IMR-90 (cell line): ENCODE data around the gene HOXA10. TPM values are rescaled to one million over a fixed set of nuclear protein-coding genes. Genes with fewer than 3 reads are reported as not detected.

Source experiments
- ATAC-seq: fragments of 200-7000 bp; cut with Tn5 transposase; 2 replicates; pipeline ENCODE4 v1.9.1; 2020; ENCODE audit warnings: low read depth, mild to moderate bottlenecking, moderate library complexity
- BruUV-seq: library from RNA; stranded (reverse); fragments of 400-500 nt; replicated peaks from 2 replicates; lab custom pipeline; 2021; lab: Mats Ljungman, UMichigan
- CTCF ChIA-PET: fragments of 300-600 bp; formaldehyde crosslinking; extraction: SDS; loops from one replicate; lab custom pipeline; 2021; ENCODE audit warnings: antibody characterized with exemption; lab: Yijun Ruan, JAX
- POLR2A ChIA-PET: fragments of 300-600 bp; sonication (Branson Sonifier 250); formaldehyde crosslinking; loops from one replicate; lab custom pipeline; 2022; ENCODE audit warnings: antibody characterized with exemption; ENCODE audit not compliant: unreplicated experiment; lab: Charles Lee
- DNase-seq: peaks from one replicate; pipeline ENCODE4 v3.0.0; 2013
- H2AFZ ChIP-seq: replicated peaks from 2 replicates; pipeline ENCODE3; 2013; ENCODE audit warnings: low read length, mild to moderate bottlenecking; ENCODE audit not compliant: poor library complexity
- H2AK5ac ChIP-seq: 2 replicates; pipeline ENCODE4 v1.6.1; 2013; ENCODE audit warnings: low read depth, low read length, inconsistent platforms
- H2AK9ac ChIP-seq: replicated peaks from 2 replicates; pipeline ENCODE3; 2013; ENCODE audit warnings: mild to moderate bottlenecking, low read depth, low read length, moderate library complexity; ENCODE audit not compliant: poor library complexity
- H2BK120ac ChIP-seq: 2 replicates; pipeline ENCODE4 v1.6.1; 2013; ENCODE audit warnings: low read depth, low read length, inconsistent platforms
- H2BK15ac ChIP-seq: 3 replicates; pipeline ENCODE4 v1.6.1; 2013; ENCODE audit warnings: low read depth, low read length, inconsistent platforms
- H2BK20ac ChIP-seq: 2 replicates; pipeline ENCODE4 v1.6.1; 2013; ENCODE audit warnings: low read depth, mild to moderate bottlenecking, inconsistent platforms, low read length, moderate library complexity
- H2BK5ac ChIP-seq: 2 replicates; pipeline ENCODE4 v1.6.1; 2013; ENCODE audit warnings: mild to moderate bottlenecking, low read depth, low read length, inconsistent platforms; ENCODE audit not compliant: poor library complexity, severe bottlenecking
- H3K14ac ChIP-seq: replicated peaks from 2 replicates; pipeline ENCODE4 v1.6.1; 2013; ENCODE audit warnings: low read depth, low read length, inconsistent platforms
- H3K18ac ChIP-seq: 2 replicates; pipeline ENCODE4 v1.6.1; 2013; ENCODE audit warnings: low read depth, low read length, control low read depth
- H3K23ac ChIP-seq: 2 replicates; pipeline ENCODE4 v1.6.1; 2013; ENCODE audit warnings: low read depth, low read length, inconsistent platforms
- H3K27ac ChIP-seq: 2 replicates; pipeline ENCODE4 v1.5.1; 2013; ENCODE audit warnings: mild to moderate bottlenecking, control low read depth, low read length; ENCODE audit not compliant: insufficient read depth
- H3K27me3 ChIP-seq: 2 replicates; pipeline ENCODE4 v1.6.1; 2013; ENCODE audit warnings: low read length; ENCODE audit not compliant: control insufficient read depth, insufficient read depth
- H3K36me3 ChIP-seq: 2 replicates; pipeline ENCODE4 v1.6.1; 2013; ENCODE audit warnings: low read length, mixed read lengths; ENCODE audit not compliant: control insufficient read depth, insufficient read depth
- H3K4ac ChIP-seq: 2 replicates; pipeline ENCODE4 v1.6.1; 2013; ENCODE audit warnings: low read depth, low read length, inconsistent platforms
- H3K4me1 ChIP-seq: 2 replicates; pipeline ENCODE4 v1.6.1; 2013; ENCODE audit warnings: low read length, mixed read lengths; ENCODE audit not compliant: control insufficient read depth, insufficient read depth
- H3K4me2 ChIP-seq: 2 replicates; pipeline ENCODE4 v1.6.1; 2013; ENCODE audit warnings: low read depth, mild to moderate bottlenecking, control low read depth, low read length, moderate library complexity
- H3K4me3 ChIP-seq: 2 replicates; pipeline ENCODE4 v1.5.1; 2013; ENCODE audit warnings: low read depth, mild to moderate bottlenecking, control low read depth, low read length, moderate library complexity; ENCODE audit not compliant: insufficient read depth
- H3K56ac ChIP-seq: 2 replicates; pipeline ENCODE4 v1.6.1; 2013; ENCODE audit warnings: low read length, inconsistent platforms; ENCODE audit not compliant: insufficient read depth; ENCODE audit errors: extremely low read depth
- H3K79me1 ChIP-seq, 2 experiments: 2 replicates each; pipeline ENCODE4 v1.6.1; 2013; ENCODE audit warnings: low read length in 2 of 2, inconsistent platforms in 1 of 2, low read depth in 1 of 2
- H3K9ac ChIP-seq: 2 replicates; pipeline ENCODE4 v1.6.1; 2013; ENCODE audit warnings: low read depth, low read length, control low read depth
- H3K9me1 ChIP-seq: 2 replicates; pipeline ENCODE4 v1.6.1; 2013; ENCODE audit warnings: low read length, inconsistent platforms; ENCODE audit not compliant: insufficient read depth
- H3K9me3 ChIP-seq: 2 replicates; pipeline ENCODE4 v1.6.1; 2013; ENCODE audit warnings: low read length; ENCODE audit not compliant: control insufficient read depth, insufficient read depth
- H4K20me1 ChIP-seq: 2 replicates; pipeline ENCODE4 v1.6.1; 2013; ENCODE audit warnings: low read length, inconsistent platforms; ENCODE audit not compliant: insufficient read depth
- H4K5ac ChIP-seq: 2 replicates; pipeline ENCODE4 v1.6.1; 2013; ENCODE audit warnings: mild to moderate bottlenecking, low read depth, low read length, control low read depth
- H4K8ac ChIP-seq, 2 experiments: 2 replicates each; pipeline ENCODE4 v1.6.1; 2013; ENCODE audit warnings: low read depth in 2 of 2, low read length in 2 of 2, control low read depth in 1 of 2, inconsistent platforms in 1 of 2
- H4K91ac ChIP-seq: 2 replicates; pipeline ENCODE4 v1.6.1; 2013; ENCODE audit warnings: low read depth, low read length, inconsistent platforms; ENCODE audit not compliant: insufficient read depth
- MAFK ChIP-seq: IDR thresholded peaks from 2 replicates; pipeline ENCODE4 v1.6.1; 2012; ENCODE audit warnings: low read depth, low read length, improper control_type of control experiment
- POLR2A ChIP-seq: IDR thresholded peaks from 2 replicates; pipeline ENCODE4 v1.6.1; 2012; ENCODE audit warnings: mild to moderate bottlenecking, low read depth, low read length
- RAD21 ChIP-seq: IDR thresholded peaks from 2 replicates; pipeline ENCODE4 v1.6.1; 2012; ENCODE audit warnings: low read length, improper control_type of control experiment
- WGBS, 2 experiments: methylation state at CpG; one replicate each; pipeline versions ENCODE4 v1.1.5 to v1.1.7; 2013; ENCODE audit warnings: missing lambda C conversion rate in 2 of 2; ENCODE audit not compliant: insufficient read length in 1 of 2; ENCODE audit errors: extremely low coverage in 2 of 2; 5-methylcytosine and 5-hydroxymethylcytosine counted together
- dilution Hi-C: fragments of 300-500 bp; cut with HindIII; formaldehyde crosslinking; loops from one replicate; pipeline ENCODE4 v1.14.3; 2018; ENCODE audit warnings: low sequenced_read_pairs; ENCODE audit not compliant: unreplicated experiment
- in situ Hi-C: fragments of 300-500 bp; cut with MboI; formaldehyde crosslinking; loops from 3 replicates; pipeline ENCODE4 v1.14.3; 2019; ENCODE audit warnings: low sequenced_read_pairs, inconsistent platforms, mixed read lengths
- intact Hi-C: fragments of 100-400 bp; cut with micrococcal nuclease; formaldehyde crosslinking; loops from 2 replicates; pipeline ENCODE4 v1.10.0; 2022
- polyA plus RNA-seq, 3 experiments: library from polyadenylated mRNA; depleted of rRNA; stranded (reverse); fragments of >200 nt; gene quantifications; 2 replicates each; pipeline ENCODE4 v1.2.3, GENCODE V29; 2012; ENCODE audit warnings: low replicate concordance in 1 of 3
- total RNA-seq: library from RNA; depleted of rRNA; stranded (reverse); fragments of >200 nt; gene quantifications from 2 replicates; pipeline ENCODE4 v1.2.3, GENCODE V29; 2012

HOXA10 gene
- total and polyA plus RNA-seq, 2 of the 4 experiments (the other 2 are of a cell fraction), result 0.10 to 0.18 TPM

DNA sequence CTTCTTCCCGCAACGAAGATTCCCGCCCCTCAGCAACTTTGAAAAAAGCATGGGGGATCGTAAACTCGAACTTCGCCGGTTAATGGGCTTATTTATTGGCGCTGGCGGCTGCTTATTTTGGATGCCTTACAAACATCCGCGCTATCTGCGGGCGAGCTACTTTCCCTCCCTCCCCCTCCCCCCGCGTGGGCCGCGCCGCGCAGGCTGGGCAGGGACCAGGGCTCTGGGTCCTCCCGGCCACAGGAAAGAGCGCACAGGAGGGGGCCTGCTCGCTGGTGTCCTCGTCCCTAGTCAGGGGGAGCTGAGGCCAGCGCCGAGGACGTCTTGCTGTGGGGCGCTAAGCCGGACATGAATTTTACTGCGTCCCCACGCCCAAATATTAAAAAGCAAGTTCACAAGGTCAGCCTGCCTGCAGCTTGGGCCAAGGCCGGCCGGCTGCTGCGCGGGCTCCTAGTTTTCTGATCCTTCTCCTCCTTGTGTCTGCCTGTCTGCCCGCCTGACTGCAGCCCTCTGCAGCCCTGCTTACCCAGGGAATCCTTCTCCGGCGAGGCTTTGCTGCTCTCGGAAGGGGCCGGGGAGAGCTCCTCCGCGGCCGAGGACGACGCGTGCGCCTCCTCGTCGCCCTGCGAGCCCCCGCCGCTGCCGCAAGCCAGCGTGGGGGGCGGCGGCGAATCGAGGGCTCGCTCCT, 1.2 kb downstream of the HOXA10 start:
- Histone ChIP-seq H2AK5ac (no peak overlapping the region), H4K91ac (no peak overlapping the region), H3K79me1 (no peaks in the 10 kb centered on the region), H3K4me1 (no peaks in the 10 kb centered on the region), H3K23ac (no peak overlapping the region), H4K8ac (no peak overlapping the region), H3K14ac (no peak overlapping the region), H3K9me1 (no peaks in the 10 kb centered on the region), H2AK9ac (no peak overlapping the region), H3K9ac (no peak overlapping the region), H3K9me3 (peaks cover 16% of the 10 kb centered on the region; the same call in 1 of the 2 replicates), H2BK15ac (no peak overlapping the region), H2AFZ (peak overlapping the region; percentile 54), H3K27ac (no peak overlapping the region), H2BK20ac (no peak overlapping the region), H3K36me3 (no peaks in the 10 kb centered on the region), H3K27me3 (peaks cover 93% of the 10 kb centered on the region), H2BK120ac (no peak overlapping the region), H3K4ac (no peak overlapping the region), H3K56ac (no peak overlapping the region), H2BK5ac (no peak overlapping the region), H4K5ac (no peak overlapping the region), H4K20me1 (peaks cover 19% of the 10 kb centered on the region; the same call in 1 of the 2 replicates), H3K4me3 (peak overlapping the region; percentile 38), H3K18ac (no peak overlapping the region), H3K4me2 (peak overlapping the region; percentile 46)
- ATAC-seq (peak; percentile 70), DNase-seq (no peak)
- dilution Hi-C loops, result no loop called here
- POLR2A ChIA-PET, result no interaction called here
- no TSS peak for BruUV-seq
- CTCF ChIA-PET, result no interaction called here
- TF ChIP-seq MAFK (no peak), RAD21 (no peak), POLR2A (no peak)
- WGBS, 2 experiments, result 10% methylated on average over 32 of the region's 58 CpGs; no CpG with 5 or more reads in 1 of the 2 experiments
- intact Hi-C loops, result no loop called here
- in situ Hi-C loops, result no loop called here
